Subcutaneous adipose tissue (tissue), 4 donors: ENCODE results near the gene LNPEP. TPM values are rescaled to one million over a fixed set of nuclear protein-coding genes. Genes with fewer than 3 reads are reported as not detected.

Experiments
- CTCF ChIP-seq: fragments of 450-650 bp; IDR thresholded peaks from one replicate; pipeline ENCODE4 v1.5.1; 2016; ENCODE audit warnings: low read depth, mild to moderate bottlenecking, control low read depth, antibody characterized with exemption, moderate library complexity
- total RNA-seq, 4 donors: library from RNA; depleted of rRNA; stranded (reverse); fragments of >200 nt; gene quantifications; one replicate each; pipeline ENCODE4 v1.1.0, GENCODE V29; 2016

Gene LNPEP
- total RNA-seq, 4 donors from 2014 or later = 74.0 to 135 (median 94.5) TPM

GRCh38 chr5:97019435-97020117, 83.7 kb downstream of the LNPEP start:
- no peak for TF ChIP-seq CTCF

- no peak for TF ChIP-seq CTCF
These were observed 85.5 kb downstream of the LNPEP start for GRCh38 chr5:97021416-97021815.

GRCh38 chr5:97022898-97023297, 87.0 kb downstream of the LNPEP start:
- TF ChIP-seq CTCF = no peak

- TF ChIP-seq CTCF = no peak
These were observed 90.8 kb downstream of the LNPEP start for GRCh38 chr5:97026721-97027120.

- TF ChIP-seq CTCF = no peak
These were observed 101.9 kb downstream of the LNPEP start for GRCh38 chr5:97037819-97038218.

GRCh38 chr5:97041239-97041638, 105.4 kb downstream of the LNPEP start:
- no peak for TF ChIP-seq CTCF

GRCh38 chr5:97042996-97043395, 107.1 kb downstream of the LNPEP start:
- no peak for TF ChIP-seq CTCF
